ENCODE measurements around the gene KCNJ16. TPM values are rescaled to one million over a fixed set of nuclear protein-coding genes. Genes with fewer than 3 reads are reported as not detected.

The KCNJ16 gene
- total RNA-seq, 1 donor from 2014 or later, result not detected

DNA sequence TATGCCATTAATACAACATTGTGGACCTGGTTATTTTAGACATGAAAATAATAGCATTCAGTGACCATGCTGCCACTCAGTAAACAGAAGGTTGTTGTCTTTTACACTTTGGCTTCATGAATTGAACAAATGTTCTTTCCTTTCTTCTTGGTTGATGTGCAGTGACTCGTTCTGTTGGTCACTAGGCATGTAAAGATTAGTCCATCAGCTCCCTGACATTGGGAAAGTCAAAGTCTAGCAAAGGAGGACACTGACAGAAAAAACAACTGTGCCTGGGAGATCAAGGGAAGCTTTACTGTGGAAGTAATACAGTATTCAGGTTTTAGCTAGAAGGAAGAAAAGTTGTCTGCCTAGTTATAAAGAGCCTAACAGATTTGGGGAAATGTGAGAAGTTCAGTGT lies 6.9 kb downstream of the KCNJ16 start:
- TF ChIP-seq CTCF (IDR thresholded peaks at IDR 0.05; ENCODE audit: insufficient read depth, low read length, severe bottlenecking), result no peak
- no peak overlapping the region for H3K4me3 ChIP-seq (ENCODE audit: low read depth, low read length)
- FAIRE-seq (no peak), DNase-seq (ENCODE audit: low read depth) (no peak)
- no peaks in the 10 kb centered on the region for H3K27me3 ChIP-seq (ENCODE audit: control insufficient read depth, insufficient read depth, low read length)
- no peaks in the 10 kb centered on the region for H3K36me3 ChIP-seq (ENCODE audit: control insufficient read depth, insufficient read depth, low read length)

DNA sequence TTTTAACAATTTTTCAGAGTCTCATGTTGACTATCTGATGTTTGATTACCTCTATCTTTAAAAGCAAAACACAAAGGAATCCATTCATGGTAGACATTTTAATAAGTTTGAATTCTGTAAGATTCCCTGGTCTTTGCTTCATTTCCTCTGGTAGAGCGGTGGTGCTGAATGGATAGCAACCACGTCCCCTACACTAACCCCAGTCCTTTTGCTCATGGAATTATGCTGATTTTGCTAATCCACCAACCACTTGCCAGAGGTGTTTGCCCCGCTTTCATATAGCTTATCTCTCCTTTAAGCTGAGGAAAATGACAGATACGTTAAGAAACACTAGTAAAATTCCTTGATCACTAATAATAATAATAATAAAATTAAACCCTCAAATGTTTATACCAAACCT lies 9.5 kb downstream of the KCNJ16 start:
- FAIRE-seq (no peak), DNase-seq (ENCODE audit: low read depth) (no peak)
- Histone ChIP-seq H3K4me3 (ENCODE audit: low read depth, low read length) (no peak overlapping the region), H3K36me3 (ENCODE audit: control insufficient read depth, insufficient read depth, low read length) (no peaks in the 10 kb centered on the region), H3K27me3 (ENCODE audit: control insufficient read depth, insufficient read depth, low read length) (no peaks in the 10 kb centered on the region)
- no peak for TF ChIP-seq CTCF (IDR thresholded peaks at IDR 0.05; ENCODE audit: insufficient read depth, low read length, severe bottlenecking)

GRCh38 chr17:70086516-70086915 lies 11.5 kb downstream of the KCNJ16 start:
- no peaks in the 10 kb centered on the region for H3K27me3 ChIP-seq (ENCODE audit: control insufficient read depth, insufficient read depth, low read length)
- H3K36me3 ChIP-seq (ENCODE audit: control insufficient read depth, insufficient read depth, low read length), result no peaks in the 10 kb centered on the region
- no peak for FAIRE-seq
- TF ChIP-seq CTCF (IDR thresholded peaks at IDR 0.05; ENCODE audit: insufficient read depth, low read length, severe bottlenecking), result no peak
- no peak for DNase-seq (ENCODE audit: low read depth)
- H3K4me3 ChIP-seq (ENCODE audit: low read depth, low read length), result no peak overlapping the region

- no peaks in the 10 kb centered on the region for H3K27me3 ChIP-seq (ENCODE audit: control insufficient read depth, insufficient read depth, low read length)
- FAIRE-seq, result no peak
- no peak overlapping the region for H3K4me3 ChIP-seq (ENCODE audit: low read depth, low read length)
- DNase-seq (ENCODE audit: low read depth), result no peak
- H3K36me3 ChIP-seq (ENCODE audit: control insufficient read depth, insufficient read depth, low read length), result no peaks in the 10 kb centered on the region
- no peak for TF ChIP-seq CTCF (IDR thresholded peaks at IDR 0.05; ENCODE audit: insufficient read depth, low read length, severe bottlenecking)
Observed at GRCh38 chr17:70089513-70090148, 14.6 kb downstream of the KCNJ16 start.

DNA sequence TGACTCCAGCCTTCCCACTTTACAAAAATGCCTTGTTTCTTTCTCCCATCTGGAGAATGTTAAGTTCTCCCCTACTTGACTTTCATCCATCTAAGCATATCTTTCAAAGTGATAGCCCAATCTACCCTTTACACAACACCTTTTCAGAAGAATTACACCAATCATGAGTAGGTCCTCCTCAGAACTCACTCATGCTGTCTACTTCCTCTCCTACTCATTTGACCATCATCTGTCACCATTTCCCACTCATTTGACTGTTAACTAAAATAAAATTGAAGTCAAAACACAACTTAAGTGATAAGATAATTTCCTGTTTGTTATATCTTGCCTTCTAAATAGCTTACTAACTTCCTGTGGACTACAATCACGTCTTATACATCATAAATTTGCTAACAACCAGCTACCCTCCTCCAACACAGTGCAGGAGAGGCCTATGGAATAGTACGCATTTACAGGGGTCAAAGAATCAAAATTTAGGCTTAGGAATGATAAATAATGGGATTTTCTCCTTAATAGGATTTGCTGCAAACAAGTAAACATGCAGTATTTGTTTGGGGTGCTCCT lies 16.1 kb downstream of the KCNJ16 start:
- H3K36me3 ChIP-seq (ENCODE audit: control insufficient read depth, insufficient read depth, low read length), result no peaks in the 10 kb centered on the region
- H3K4me3 ChIP-seq (ENCODE audit: low read depth, low read length), result no peak overlapping the region
- no peak for TF ChIP-seq CTCF (IDR thresholded peaks at IDR 0.05; ENCODE audit: insufficient read depth, low read length, severe bottlenecking)
- DNase-seq (ENCODE audit: low read depth) (no peak), FAIRE-seq (no peak)
- no peaks in the 10 kb centered on the region for H3K27me3 ChIP-seq (ENCODE audit: control insufficient read depth, insufficient read depth, low read length)

- FAIRE-seq (no peak), DNase-seq (ENCODE audit: low read depth) (no peak)
- Histone ChIP-seq H3K27me3 (ENCODE audit: control insufficient read depth, insufficient read depth, low read length) (no peaks in the 10 kb centered on the region), H3K4me3 (ENCODE audit: low read depth, low read length) (no peak overlapping the region), H3K36me3 (ENCODE audit: control insufficient read depth, insufficient read depth, low read length) (no peaks in the 10 kb centered on the region)
- no peak for TF ChIP-seq CTCF (IDR thresholded peaks at IDR 0.05; ENCODE audit: insufficient read depth, low read length, severe bottlenecking)
Observed at GRCh38 chr17:70091696-70092095, 16.7 kb downstream of the KCNJ16 start.
